ENCODE measurements around the gene PLOD1. TPM values are rescaled to one million over a fixed set of nuclear protein-coding genes. Genes with fewer than 3 reads are reported as not detected.

PLOD1 gene
- total and polyA plus RNA-seq, 10 of the 15 experiments (the other 5 are each of a cell fraction or from before 2014, with no cell fraction given) = 10.6 to 42.6 (median 29.3) TPM

DNA sequence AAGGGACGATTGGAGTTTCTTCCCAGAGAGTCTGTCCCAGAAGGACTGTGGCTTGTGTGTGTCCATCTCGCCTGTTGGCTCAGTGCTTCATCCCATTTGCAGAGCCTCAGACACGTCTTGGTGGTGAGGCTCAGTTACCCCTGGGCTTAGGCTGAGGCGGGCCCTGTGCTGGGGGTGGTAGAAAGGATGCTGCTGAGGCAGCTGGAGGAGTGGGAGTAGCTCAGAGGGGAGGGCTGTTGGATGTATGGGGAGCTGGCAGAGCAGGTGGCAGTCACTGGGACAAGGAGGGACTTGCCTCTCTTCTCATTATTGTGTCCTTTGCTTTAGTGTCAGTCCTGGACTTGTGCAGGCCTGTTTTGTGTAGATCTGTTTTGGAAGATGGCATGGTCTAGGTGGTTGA is 77.5 kb downstream of the PLOD1 start:
- Histone ChIP-seq H3K27me3 (replicated peaks in 1 of 2; ENCODE audit: control insufficient read depth in 2 of 2, insufficient read depth in 2 of 2, low read length in 1 of 2) (no peaks in the 10 kb centered on the region), H2AFZ (ENCODE audit: control insufficient read depth, low read depth, low read length) (no peak overlapping the region), H3K36me3 (ENCODE audit: control insufficient read depth in 2 of 2, insufficient read depth in 2 of 2, low read length in 1 of 2) (peaks cover 16 to 23% of the 10 kb centered on the region in 2 experiments), H3K4me3 (no peak overlapping the region), H3K9ac (ENCODE audit: control insufficient read depth, insufficient read depth, low read length) (no peak overlapping the region), H3K4me2 (ENCODE audit: control insufficient read depth, insufficient read depth) (no peak overlapping the region), H3K4me1 (ENCODE audit: control insufficient read depth, insufficient read depth, low read length) (no peaks in the 10 kb centered on the region), H3K27ac (ENCODE audit: control insufficient read depth, insufficient read depth) (no peak overlapping the region), H4K20me1 (ENCODE audit: control insufficient read depth, insufficient read depth) (no peaks in the 10 kb centered on the region), H3K9me3 (replicated peaks; ENCODE audit: control insufficient read depth, insufficient read depth, low read length) (no peaks in the 10 kb centered on the region), H3K79me2 (ENCODE audit: control insufficient read depth, insufficient read depth, low read length) (no peaks in the 10 kb centered on the region)
- FAIRE-seq = no peak
- RAD21 ChIA-PET (ENCODE audit: unreplicated experiment) = no interaction called here
- POLR2A ChIA-PET = no interaction called here
- in situ Hi-C loops (cut with MboI) = no loop called here
- SMC1A ChIA-PET (ENCODE audit: uncharacterized antibody, unreplicated experiment) = no interaction called here
- CTCF ChIA-PET = interaction anchor here (0.6 to 1.1 kb wide), 3 partner anchors 8 to 44 kb away, joined by 3 to 4 read pairs (median 3); no protein-coding TSS in a partner anchor
- BruUV-seq (replicated peaks) = no TSS peak
- DNase-seq (ENCODE audit: low read depth, low spot score) = no peak
- intact Hi-C loops (cut with micrococcal nuclease; ENCODE audit: unreplicated experiment) = no loop called here
- WGBS (ENCODE audit: insufficient coverage, insufficient replicate concordance, low lambda C conversion rate, missing lambda C conversion rate) = 71% methylated on average over 4 of the region's 4 CpGs
- no peak for ATAC-seq
- no peak for TF ChIP-seq RELA (IDR thresholded peaks at IDR 0.05; ENCODE audit: borderline replicate concordance, partially characterized antibody)
- no peak for TF ChIP-seq ETV6 (conservative IDR thresholded peaks at IDR 0.05 in 1 of 2, IDR thresholded peaks at IDR 0.05 in 1 of 2; ENCODE audit: borderline replicate concordance in 1 of 2, low read depth in 1 of 2)
- TF ChIP-seq EED (IDR thresholded peaks at IDR 0.05; ENCODE audit: low read depth) = no peak
- no peak for TF ChIP-seq SIN3A (IDR thresholded peaks at IDR 0.05; ENCODE audit: low read depth, low read length)
- no peak for TF ChIP-seq TARDBP (IDR thresholded peaks at IDR 0.05; ENCODE audit: borderline replicate concordance)
- TF ChIP-seq ESRRA (IDR thresholded peaks at IDR 0.05; ENCODE audit: low read length) = no peak
- no peak for TF ChIP-seq JUNB (IDR thresholded peaks at IDR 0.05)
- TF ChIP-seq, protein P1, sequence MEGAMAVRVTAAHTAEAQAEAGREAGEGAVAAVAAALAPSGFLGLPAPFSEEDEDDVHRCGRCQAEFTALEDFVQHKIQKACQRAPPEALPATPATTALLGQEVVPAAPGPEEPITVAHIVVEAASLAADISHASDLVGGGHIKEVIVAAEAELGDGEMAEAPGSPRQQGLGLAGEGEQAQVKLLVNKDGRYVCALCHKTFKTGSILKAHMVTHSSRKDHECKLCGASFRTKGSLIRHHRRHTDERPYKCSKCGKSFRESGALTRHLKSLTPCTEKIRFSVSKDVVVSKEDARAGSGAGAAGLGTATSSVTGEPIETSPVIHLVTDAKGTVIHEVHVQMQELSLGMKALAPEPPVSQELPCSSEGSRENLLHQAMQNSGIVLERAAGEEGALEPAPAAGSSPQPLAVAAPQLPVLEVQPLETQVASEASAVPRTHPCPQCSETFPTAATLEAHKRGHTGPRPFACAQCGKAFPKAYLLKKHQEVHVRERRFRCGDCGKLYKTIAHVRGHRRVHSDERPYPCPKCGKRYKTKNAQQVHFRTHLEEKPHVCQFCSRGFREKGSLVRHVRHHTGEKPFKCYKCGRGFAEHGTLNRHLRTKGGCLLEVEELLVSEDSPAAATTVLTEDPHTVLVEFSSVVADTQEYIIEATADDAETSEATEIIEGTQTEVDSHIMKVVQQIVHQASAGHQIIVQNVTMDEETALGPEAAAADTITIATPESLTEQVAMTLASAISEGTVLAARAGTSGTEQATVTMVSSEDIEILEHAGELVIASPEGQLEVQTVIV (IDR thresholded peaks at IDR 0.05; ENCODE audit: borderline replicate concordance, partially characterized antibody) = no peak
- TF ChIP-seq, protein P2, sequence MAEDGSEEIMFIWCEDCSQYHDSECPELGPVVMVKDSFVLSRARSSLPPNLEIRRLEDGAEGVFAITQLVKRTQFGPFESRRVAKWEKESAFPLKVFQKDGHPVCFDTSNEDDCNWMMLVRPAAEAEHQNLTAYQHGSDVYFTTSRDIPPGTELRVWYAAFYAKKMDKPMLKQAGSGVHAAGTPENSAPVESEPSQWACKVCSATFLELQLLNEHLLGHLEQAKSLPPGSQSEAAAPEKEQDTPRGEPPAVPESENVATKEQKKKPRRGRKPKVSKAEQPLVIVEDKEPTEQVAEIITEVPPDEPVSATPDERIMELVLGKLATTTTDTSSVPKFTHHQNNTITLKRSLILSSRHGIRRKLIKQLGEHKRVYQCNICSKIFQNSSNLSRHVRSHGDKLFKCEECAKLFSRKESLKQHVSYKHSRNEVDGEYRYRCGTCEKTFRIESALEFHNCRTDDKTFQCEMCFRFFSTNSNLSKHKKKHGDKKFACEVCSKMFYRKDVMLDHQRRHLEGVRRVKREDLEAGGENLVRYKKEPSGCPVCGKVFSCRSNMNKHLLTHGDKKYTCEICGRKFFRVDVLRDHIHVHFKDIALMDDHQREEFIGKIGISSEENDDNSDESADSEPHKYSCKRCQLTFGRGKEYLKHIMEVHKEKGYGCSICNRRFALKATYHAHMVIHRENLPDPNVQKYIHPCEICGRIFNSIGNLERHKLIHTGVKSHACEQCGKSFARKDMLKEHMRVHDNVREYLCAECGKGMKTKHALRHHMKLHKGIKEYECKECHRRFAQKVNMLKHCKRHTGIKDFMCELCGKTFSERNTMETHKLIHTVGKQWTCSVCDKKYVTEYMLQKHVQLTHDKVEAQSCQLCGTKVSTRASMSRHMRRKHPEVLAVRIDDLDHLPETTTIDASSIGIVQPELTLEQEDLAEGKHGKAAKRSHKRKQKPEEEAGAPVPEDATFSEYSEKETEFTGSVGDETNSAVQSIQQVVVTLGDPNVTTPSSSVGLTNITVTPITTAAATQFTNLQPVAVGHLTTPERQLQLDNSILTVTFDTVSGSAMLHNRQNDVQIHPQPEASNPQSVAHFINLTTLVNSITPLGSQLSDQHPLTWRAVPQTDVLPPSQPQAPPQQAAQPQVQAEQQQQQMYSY (CRISPR knock-in tag; IDR thresholded peaks at IDR 0.05) = no peak
- TF ChIP-seq SP1 (IDR thresholded peaks at IDR 0.05; ENCODE audit: low read depth, low read length) = no peak
- no peak for TF ChIP-seq KLF5 (IDR thresholded peaks at IDR 0.05; ENCODE audit: partially characterized antibody)
- TF ChIP-seq, protein P3, sequence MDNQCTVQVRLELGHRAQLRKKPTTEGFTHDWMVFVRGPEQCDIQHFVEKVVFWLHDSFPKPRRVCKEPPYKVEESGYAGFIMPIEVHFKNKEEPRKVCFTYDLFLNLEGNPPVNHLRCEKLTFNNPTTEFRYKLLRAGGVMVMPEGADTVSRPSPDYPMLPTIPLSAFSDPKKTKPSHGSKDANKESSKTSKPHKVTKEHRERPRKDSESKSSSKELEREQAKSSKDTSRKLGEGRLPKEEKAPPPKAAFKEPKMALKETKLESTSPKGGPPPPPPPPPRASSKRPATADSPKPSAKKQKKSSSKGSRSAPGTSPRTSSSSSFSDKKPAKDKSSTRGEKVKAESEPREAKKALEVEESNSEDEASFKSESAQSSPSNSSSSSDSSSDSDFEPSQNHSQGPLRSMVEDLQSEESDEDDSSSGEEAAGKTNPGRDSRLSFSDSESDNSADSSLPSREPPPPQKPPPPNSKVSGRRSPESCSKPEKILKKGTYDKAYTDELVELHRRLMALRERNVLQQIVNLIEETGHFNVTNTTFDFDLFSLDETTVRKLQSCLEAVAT (IDR thresholded peaks at IDR 0.05) = no peak
- TF ChIP-seq, protein P4, sequence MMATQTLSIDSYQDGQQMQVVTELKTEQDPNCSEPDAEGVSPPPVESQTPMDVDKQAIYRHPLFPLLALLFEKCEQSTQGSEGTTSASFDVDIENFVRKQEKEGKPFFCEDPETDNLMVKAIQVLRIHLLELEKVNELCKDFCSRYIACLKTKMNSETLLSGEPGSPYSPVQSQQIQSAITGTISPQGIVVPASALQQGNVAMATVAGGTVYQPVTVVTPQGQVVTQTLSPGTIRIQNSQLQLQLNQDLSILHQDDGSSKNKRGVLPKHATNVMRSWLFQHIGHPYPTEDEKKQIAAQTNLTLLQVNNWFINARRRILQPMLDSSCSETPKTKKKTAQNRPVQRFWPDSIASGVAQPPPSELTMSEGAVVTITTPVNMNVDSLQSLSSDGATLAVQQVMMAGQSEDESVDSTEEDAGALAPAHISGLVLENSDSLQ (IDR thresholded peaks at IDR 0.05) = no peak

Measured in GM12878 (cell line).